CD4-positive, alpha-beta T cell treated with Interleukin-17A for 1 hour (primary cell): ENCODE measurements around the gene G6PC2.
"Not testable (repeated sequence)": the region's sequence is repeated elsewhere in the genome, so short reads cannot be mapped to it uniquely, and the experiment has no call there.

Experiments
- DNase-seq: peaks from one replicate; pipeline ENCODE4 v3.0.0-alpha.2; 2020

Gene G6PC2, protein sequence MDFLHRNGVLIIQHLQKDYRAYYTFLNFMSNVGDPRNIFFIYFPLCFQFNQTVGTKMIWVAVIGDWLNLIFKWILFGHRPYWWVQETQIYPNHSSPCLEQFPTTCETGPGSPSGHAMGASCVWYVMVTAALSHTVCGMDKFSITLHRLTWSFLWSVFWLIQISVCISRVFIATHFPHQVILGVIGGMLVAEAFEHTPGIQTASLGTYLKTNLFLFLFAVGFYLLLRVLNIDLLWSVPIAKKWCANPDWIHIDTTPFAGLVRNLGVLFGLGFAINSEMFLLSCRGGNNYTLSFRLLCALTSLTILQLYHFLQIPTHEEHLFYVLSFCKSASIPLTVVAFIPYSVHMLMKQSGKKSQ

DNA sequence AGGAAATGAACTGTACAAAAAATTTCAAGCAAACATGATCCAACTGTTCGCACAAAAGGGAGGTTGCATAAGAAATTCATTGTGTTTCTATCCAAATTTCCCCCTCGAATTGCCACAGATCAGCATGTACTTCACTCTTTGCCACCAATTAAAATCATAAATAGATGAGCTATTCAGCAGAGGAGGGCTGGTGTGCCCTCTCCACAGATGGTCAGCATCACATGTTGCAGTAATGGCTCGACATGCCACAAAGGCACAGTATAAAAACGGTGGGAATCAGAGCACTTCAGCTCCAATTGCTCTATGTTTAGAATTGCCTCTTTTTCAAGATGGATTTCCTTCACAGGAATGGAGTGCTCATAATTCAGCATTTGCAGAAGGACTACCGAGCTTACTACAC lies at the start of gene G6PC2:
G6PC2 (plus strand) TSS at position 289 of the 400 bp plus-strand sequence; CDS start at position 330, 41 bp downstream.
- DNase-seq, result no peak

DNA sequence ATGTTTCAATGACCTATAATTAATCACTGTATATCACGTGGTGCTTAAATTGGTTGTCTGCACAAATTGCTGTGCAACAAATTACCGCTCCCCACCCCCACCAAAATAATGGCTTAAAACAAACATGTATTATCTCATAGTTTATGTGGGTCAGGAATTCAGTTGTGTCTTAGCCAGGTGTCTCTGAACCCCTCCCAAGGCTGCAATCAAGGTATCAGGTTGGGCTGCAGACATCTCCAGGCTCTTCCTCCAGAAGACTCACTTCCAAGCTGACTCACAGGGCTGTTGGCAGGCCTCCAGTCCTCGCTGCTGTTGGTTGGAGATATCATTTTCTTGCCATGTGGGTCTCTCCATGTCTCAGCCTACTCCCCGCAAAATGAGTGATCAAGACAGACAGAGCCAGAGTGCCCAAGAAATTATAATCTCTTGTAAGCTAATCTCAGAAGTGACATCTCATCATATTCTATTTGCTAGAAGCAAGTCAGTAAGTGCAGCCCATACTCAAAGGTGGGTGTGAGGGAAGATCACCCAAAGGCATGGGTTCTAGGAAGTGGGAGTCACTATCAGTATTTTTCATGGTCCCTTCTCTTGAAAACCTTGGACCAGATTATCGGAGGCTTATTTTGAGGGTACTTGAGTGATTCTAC lies 49.3 kb upstream of the G6PC2 start:
- no peak for DNase-seq

DNA sequence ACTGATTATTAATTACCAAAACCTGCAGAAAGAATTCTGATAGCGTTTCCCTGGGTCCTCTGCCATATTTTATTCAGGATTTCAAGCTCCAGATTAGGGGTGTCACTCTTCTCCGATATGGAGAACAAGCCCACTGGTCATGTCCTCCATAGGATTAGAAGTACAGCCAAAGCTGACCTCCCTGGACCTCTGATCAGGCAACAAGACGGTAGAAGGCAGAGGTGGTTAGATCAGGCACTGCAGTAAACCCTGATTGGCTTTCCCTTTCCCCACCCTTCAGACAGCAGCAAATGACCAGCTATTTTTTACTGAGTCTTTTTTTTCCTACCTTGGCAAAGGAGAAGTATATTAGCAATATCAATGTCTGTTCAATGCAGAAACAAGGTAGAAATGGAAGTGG lies 48.6 kb upstream of the G6PC2 start:
- no peak for DNase-seq

DNA sequence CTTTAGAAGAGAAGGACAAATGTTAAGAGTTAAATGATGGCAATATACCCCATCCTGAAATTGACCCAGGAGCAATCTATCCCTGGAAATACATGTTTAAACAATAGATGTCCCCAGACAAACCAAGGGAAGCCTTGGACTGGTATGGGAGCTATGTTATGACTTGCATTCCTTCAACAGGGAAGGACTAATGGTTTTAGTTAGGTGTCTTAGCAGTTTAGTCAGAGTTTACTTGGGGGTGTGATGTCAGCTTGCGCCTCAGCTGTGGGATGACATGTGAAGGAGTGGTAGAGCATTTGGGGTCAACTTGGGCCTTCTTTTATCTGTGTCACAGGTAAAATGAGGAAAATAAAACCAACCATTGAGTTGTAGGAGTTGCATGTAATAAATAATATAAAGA lies 47.6 kb upstream of the G6PC2 start:
- DNase-seq, result no peak

DNA sequence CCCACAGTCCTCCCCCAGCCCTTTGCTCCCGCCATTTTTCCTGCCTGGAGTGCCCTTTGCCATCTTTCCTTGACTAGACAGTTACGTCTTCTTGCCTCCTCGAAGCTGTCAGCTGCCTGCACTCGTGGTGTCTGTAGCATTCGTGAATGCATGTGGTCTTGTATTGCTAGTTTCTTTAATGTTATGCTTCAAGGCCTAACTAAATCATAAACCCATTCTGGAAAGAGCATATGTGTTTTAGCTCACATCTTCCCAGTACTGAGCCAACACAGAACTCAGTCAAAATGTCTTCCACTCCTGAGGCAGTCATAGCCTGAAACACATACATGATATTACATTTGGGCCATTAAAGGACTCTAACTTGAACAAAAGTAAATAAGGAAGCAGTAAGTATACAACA lies 46.4 kb upstream of the G6PC2 start:
- DNase-seq, result no peak

DNA sequence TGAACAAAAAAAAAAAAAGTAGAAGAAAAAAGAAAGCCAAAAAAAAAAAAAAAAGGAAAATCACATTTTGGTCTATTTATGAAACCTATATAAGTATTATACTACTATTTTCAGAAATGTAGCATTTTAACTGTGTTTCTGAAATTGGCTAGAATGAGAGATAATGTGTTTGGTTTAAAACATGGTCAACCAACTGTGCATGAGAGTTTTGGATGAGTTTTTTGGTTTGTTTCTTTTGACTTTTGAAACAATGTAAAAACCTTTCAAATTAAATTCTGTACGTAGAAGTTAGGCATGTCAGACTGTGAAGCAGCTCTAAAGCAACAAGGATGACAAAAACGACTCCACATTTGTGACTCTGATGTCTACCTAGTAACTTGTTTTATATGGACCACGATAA lies 45.5 kb upstream of the G6PC2 start:
- DNase-seq, result no peak

DNA sequence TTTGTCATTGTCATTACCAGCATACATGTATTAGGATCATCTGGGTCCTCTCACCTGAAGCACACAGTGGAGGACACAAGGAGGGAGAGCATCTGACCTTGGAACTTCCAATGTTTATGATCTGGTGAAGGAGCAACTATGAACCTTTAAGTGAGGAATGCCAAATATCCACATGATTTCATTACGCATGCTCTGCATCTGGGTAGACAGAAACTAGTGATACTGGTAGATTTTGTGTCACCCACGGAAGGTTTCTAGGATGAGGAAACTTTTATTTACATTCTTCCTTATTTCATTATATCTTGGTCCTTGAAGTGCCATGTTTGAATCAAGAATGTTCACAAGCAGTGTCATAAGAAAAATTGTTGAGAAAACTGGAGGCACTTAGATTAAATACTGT lies 42.9 kb upstream of the G6PC2 start:
- no peak for DNase-seq

DNA sequence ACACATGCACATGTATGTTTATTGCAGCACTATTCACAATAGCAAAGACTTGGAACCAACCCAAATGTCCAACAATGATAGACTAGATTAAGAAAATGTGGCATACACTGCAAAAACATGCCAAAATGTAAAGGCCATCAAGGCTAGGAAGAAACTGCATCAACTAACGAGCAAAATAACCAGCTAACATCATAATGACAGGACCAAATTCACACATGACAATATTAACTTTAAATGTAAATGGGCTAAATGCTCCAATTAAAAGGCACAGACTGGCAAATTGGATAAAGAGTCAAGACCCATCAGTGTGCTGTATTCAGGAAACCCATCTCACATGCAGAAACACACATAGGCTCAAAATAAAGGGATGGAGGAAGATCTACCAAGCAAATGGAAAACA lies 33.9 kb upstream of the G6PC2 start:
- DNase-seq, result not testable (repeated sequence)

DNA sequence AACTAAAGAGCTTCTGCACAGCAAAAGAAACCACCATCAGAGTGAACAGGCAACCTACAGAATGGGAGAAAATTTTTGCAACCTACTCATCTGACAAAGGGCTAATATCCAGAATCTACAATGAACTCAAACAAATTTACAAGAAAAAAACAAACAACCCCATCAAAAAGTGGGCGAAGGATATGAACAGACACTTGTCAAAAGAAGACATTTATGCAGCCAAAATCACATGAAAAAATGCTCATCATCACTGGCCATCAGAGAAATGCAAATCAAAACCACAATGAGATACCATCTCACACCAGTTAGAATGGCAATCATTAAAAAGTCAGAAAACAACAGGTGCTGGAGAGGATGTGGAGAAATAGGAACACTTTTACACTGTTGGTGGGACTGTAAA lies 30.7 kb upstream of the G6PC2 start:
- DNase-seq, result not testable (repeated sequence)

DNA sequence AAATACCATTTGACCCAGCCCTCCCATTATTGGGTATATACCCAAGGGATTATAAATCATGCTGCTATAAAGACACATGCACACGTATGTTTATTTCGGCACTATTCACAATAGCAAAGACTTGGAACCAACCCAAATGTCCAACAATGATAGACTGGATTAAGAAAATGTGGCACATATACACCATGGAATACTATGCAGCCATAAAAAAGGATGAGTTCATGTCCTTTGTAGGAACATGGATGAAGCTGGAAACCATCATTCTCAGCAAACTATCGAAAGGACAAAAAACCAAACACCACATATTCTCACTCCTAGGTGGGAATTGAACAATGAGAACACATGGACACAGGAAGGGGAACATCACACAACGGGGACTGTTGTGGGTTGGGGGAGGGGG lies 30.3 kb upstream of the G6PC2 start:
- DNase-seq, result not testable (repeated sequence)

DNA sequence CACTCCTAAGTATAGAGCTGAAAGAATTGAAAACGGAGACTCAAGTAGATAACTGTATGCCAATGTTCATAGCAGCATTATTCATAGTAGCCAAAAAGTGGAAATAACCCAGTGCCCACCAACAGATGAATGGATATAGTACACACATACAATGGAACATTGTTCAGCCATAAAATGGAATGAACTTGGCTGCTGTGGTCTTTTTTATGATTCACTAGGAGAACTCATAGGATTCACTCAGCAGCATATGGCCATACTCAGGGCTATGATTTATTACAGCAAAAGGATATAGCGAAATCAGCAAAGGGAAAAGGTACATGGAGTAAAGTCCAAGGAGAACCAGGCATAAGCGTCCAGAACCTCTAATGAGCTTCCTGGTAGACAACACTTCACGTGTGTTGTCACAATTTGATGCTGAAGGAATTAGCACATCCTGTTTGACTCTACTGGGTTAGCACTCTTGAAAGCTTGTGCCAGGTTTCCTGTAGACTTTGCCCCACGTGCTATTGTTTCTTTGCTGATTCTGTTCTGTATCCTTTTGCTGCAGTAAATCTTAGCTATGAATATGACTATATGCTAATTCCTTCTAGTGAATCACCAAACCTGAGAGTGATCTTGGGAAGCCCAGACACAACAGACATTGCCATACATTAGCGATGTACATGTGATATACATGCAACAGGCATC lies 26.6 kb upstream of the G6PC2 start:
- DNase-seq, result no peak

DNA sequence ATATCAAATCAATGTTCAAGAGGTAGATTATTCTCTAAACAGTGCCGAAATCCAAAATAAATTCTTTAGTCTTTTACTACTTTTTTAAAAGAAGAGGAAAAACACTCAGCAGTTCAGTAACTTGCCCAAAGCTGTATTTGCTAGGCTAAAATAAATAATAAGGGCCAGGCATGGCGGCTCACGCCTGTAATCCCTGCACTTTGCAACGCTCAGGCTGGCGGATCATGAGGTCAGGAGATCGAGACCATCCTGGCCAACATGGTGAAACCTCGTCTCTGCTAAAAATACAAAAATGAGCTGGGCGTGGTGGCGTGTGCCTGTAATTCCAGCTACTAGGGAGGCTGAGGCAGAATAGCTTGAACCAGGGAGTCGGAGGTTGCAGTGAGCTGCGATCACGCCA lies 18.9 kb upstream of the G6PC2 start:
- DNase-seq, result not testable (repeated sequence)

DNA sequence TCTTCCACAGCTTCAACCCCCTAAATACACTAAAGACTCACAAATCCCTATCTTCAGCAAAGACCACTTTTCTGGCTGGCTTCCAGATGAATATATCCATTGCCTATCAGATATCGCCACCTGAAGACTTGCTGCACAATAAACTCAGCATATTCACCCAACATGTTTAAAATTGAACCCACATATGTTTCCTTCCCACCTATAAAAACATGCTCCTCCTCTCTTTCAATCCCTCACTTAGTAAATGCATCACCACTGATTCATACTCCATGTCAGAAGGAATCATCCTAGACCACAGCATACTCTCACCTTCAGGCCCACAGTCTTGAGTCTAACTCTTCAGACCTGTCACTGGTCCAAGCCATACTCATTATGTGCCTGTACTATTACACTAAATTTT lies 16.1 kb upstream of the G6PC2 start:
- no peak for DNase-seq

DNA sequence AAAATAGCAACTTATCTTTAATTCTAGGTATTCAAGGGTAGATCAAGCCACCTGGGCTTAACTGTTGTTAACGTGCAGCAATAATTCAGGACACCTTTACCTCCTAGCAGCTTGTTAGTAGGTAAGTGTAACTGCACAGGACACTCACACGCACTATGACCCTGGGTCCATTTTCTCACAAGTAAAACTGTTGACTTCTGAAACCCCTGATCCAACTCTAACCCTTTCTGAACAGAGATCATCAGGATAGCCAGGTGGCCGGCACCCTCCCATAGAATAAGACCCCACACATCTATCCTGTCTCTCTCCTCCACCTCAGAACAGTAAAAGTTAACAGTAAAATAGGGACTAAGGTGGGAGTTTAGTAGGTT lies 11.5 kb upstream of the G6PC2 start:
- DNase-seq, result no peak

DNA sequence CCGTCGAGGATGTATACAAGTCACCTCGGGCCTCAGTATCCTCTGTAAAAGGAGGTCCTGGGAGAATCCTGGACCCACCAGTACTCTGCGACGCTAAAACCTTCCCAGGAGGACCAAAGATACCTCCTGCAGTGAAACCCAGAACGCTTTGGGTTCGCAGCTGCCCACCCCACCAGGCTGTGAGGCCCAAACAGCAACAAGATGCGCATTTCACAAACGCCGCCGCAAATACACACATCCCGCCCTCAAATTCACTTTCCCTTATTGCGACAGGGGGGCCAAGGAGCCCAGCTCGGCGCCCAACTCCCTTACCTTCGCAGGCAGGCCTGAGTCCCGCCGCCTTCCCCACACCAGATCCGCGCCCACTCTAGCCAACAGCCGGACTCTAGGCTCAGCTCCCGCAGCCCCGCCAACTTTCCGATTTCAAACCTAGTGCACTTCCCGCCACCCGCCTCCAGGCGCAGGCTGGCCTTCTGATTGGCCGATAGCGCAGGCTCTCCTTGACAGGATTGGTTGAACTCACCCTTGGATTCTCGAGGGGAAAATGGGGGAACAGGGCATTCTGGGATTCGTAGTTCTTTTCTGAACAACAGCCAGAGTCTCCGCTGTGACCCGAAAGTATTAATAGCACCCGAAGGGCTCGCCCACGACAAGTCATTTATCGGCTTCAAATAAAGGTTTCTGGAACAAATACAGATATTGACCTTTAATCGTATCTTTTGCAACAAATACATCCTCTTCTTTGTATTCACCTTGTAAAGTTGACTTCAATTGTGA lies 10.9 kb upstream of the G6PC2 start, which contains the start of gene SPC25:
SPC25 (minus strand) TSS at position 425 of the 777 bp plus-strand sequence. CDS start 911 bp downstream, outside the sequence.
- peak; percentile 93 for DNase-seq

DNA sequence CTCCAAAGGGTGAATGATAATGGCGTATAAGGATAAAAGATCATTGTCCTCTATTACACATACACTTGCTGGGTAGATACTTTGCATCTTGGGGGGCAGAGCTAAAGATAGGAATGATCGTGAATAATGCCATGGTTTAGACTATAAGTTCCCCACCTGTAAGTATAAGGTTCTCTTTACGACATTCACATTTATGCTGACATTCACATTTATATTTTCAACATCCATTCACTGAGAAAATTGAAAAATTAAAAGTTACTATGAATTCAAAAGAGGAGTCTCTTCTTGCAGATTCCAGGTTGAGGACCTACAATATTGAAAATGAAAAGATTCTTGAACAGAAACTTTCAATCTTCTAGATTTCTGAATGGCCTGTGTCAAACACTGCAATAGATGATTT lies 8.8 kb upstream of the G6PC2 start:
- DNase-seq, result no peak

DNA sequence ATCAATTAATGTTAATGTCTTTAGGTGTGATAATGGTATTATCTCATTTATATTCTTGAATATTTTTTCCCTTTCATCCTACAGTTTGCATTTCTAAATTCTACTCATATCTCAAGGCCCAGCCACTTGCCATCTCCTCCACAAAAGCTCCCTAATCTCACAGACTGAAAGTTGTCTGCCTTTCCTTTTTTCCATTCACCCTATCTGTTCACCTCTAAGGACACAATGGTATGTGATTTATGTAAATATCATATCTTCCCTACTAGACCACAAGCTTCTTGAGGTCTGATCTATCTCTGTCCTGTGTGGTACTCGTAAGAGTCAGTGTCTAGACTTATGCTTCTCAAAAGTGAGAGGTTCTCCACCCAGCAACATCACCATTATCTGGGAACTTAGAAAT lies 7.0 kb upstream of the G6PC2 start:
- DNase-seq, result no peak

DNA sequence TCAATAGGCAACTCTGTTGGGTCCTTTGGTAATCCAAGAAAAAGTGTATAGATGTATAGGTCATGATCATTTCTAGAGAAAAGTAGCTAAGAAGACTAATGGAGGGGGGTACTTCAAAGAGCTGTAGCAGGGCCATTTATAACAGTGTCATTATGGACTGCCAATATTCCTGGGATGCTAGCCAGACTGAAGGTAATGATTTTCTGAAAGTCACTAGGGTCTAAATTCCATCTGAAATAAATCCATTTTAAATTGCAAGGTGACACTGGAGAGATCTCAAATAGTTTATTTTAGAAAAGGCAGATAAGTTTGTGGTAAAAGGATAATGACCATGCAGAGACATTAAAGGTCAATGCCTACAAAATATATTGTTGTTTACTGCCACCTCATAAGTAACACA lies 6.4 kb upstream of the G6PC2 start:
- DNase-seq, result no peak

DNA sequence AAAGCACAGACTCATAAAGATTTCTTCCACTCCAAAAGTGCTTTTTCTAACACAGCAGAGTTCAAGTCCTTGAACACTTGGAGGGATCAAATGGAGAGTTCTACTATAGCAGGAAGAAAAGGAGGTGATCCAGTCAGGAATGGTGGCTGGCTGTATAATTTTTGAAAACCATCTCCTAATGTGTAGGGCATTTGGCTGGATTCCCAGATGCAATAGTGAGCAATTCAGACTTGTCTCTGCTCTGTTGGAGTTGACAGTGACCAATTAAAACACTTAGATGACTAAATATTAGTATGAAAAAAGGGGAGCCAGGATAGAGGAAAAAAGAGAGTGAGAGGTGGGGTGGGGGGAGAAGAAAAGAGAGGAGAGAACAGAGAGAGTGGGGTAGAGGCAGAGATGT lies 5.3 kb upstream of the G6PC2 start:
- DNase-seq, result no peak

DNA sequence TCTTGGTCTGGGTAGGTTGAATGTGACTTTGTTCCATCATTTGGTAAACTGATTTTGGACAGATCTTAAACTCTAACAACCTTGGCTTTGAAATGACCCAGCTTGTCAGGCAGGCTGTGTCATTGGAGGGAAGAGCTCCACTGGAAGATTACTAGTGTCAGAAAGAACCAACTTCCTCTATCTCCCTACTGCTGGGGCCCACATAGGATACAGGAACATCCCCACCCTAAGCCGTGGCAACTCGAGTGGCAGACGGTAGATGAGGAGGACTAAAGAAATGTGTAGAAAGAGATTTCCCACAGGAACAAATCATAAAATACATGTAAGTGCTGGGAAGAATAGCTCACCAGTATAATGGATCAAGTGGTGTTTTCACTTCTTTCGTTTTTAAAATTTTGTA lies 4.3 kb upstream of the G6PC2 start:
- no peak for DNase-seq

DNA sequence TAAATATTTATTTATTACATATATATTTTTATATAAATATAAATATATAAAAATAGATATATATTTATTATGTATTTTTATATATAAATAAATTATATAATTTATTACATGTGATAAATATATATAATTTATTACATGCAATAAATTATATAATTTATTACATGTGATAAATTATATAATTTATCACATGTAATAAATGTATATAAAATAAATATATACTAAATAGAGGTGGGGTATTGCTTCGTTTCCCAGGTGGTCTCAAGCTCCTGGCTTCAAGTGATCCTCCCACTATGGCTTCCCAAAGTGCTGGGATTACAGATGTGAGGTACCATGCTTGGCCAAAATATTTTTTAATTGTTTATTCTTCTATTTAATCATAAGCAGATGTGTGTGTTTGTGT lies 3.6 kb upstream of the G6PC2 start:
- no peak for DNase-seq

DNA sequence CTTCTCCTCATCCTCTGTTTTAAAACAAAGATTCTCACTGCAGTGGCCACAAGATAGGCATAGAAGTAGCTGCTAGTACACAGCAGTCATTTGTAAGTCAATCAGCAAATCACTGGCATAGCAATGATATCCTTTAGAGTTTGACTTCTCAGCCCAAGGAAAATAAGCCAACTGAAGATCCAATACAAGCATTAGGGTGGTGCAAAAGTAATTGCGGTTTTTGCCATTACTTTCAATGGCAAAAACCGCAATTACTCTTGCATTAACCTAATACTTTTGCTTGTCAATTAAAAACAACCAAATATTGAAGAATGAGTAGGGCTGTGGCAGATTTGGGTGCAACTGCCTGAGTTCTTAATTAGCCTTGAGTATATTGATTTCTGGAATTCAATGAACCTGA lies 2.8 kb downstream of the G6PC2 start:
- no peak for DNase-seq

DNA sequence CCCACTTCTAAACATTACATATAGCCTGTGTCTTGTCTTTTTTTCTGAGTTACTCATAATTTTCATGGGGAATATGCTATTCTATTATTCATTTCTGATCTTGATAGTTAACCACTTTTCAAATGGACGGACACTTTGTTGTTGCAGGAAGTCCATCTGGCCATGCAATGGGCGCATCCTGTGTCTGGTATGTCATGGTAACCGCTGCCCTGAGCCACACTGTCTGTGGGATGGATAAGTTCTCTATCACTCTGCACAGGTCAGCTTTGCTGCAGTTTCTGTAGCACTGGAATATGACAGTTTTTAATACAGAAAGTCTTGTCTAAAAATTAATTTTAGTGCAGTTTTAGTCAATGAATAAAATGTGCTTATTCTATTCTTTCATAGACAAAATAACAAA lies 3.3 kb downstream of the G6PC2 start:
- no peak for DNase-seq
